ENCODE data around the gene COLEC12. TPM values are rescaled to one million over a fixed set of nuclear protein-coding genes. Genes with fewer than 3 reads are reported as not detected.

COLEC12 gene
- total RNA-seq, 3 donors from 2014 or later, result 11.7 to 57.3 (median 14.7) TPM

- H3K4me1 ChIP-seq, result no peaks in the 10 kb centered on the region
- no peak for DNase-seq (ENCODE audit: low spot score in 2 of 2)
- no peak overlapping the region for H3K4me3 ChIP-seq
- H3K9me3 ChIP-seq, result no peaks in the 10 kb centered on the region
- TF ChIP-seq POLR2A (IDR thresholded peaks at IDR 0.05), result no peak
- no peak for TF ChIP-seq POLR2AphosphoS5 (IDR thresholded peaks at IDR 0.05)
- TF ChIP-seq CTCF (IDR thresholded peaks at IDR 0.05), result no peak
- H3K27ac ChIP-seq, result no peak overlapping the region
- H3K36me3 ChIP-seq, result no peaks in the 10 kb centered on the region
- intact Hi-C loops (cut with DNase I; ENCODE audit: low total_unique reads), result no loop called here
- H3K27me3 ChIP-seq, result no peaks in the 10 kb centered on the region
These were observed 23.1 kb upstream of the COLEC12 start for GRCh38 chr18:523561-523960.

GRCh38 chr18:519019-519879 is 18.7 kb upstream of the COLEC12 start:
- intact Hi-C loops (cut with DNase I; ENCODE audit: low total_unique reads), result no loop called here
- no peaks in the 10 kb centered on the region for H3K4me1 ChIP-seq
- no peak overlapping the region for H3K4me3 ChIP-seq
- no peaks in the 10 kb centered on the region for H3K27me3 ChIP-seq
- no peak for DNase-seq (ENCODE audit: low spot score in 2 of 2)
- H3K9me3 ChIP-seq, result no peaks in the 10 kb centered on the region
- H3K36me3 ChIP-seq, result no peaks in the 10 kb centered on the region
- TF ChIP-seq CTCF (IDR thresholded peaks at IDR 0.05), result no peak
- no peak for TF ChIP-seq POLR2AphosphoS5 (IDR thresholded peaks at IDR 0.05)
- no peak for TF ChIP-seq POLR2A (IDR thresholded peaks at IDR 0.05)
- H3K27ac ChIP-seq, result peak overlapping the region; percentile 19 to 50

GRCh38 chr18:518081-518480 is 17.6 kb upstream of the COLEC12 start:
- no peak for TF ChIP-seq POLR2A (IDR thresholded peaks at IDR 0.05)
- TF ChIP-seq POLR2AphosphoS5 (IDR thresholded peaks at IDR 0.05), result no peak
- no peak for TF ChIP-seq CTCF (IDR thresholded peaks at IDR 0.05)
- H3K9me3 ChIP-seq, result no peaks in the 10 kb centered on the region
- no peak overlapping the region for H3K27ac ChIP-seq
- no peak for DNase-seq (ENCODE audit: low spot score in 2 of 2)
- H3K4me3 ChIP-seq, result no peak overlapping the region
- no peaks in the 10 kb centered on the region for H3K27me3 ChIP-seq
- intact Hi-C loops (cut with DNase I; ENCODE audit: low total_unique reads), result no loop called here
- H3K36me3 ChIP-seq, result no peaks in the 10 kb centered on the region
- H3K4me1 ChIP-seq, result no peaks in the 10 kb centered on the region

- no peak for DNase-seq (ENCODE audit: low spot score in 2 of 2)
- no peak for TF ChIP-seq CTCF (IDR thresholded peaks at IDR 0.05)
- TF ChIP-seq POLR2A (IDR thresholded peaks at IDR 0.05), result no peak
- TF ChIP-seq POLR2AphosphoS5 (IDR thresholded peaks at IDR 0.05), result no peak
- intact Hi-C loops (cut with DNase I; ENCODE audit: low total_unique reads), result no loop called here
- no peak overlapping the region for H3K4me3 ChIP-seq
- H3K27ac ChIP-seq, result no peak overlapping the region
- no peaks in the 10 kb centered on the region for H3K36me3 ChIP-seq
- H3K4me1 ChIP-seq, result no peaks in the 10 kb centered on the region
- H3K27me3 ChIP-seq, result no peaks in the 10 kb centered on the region
- H3K9me3 ChIP-seq, result no peaks in the 10 kb centered on the region
These were observed 15.3 kb upstream of the COLEC12 start for GRCh38 chr18:515838-516237.

GRCh38 chr18:515156-515815 is 14.8 kb upstream of the COLEC12 start:
- no peak for DNase-seq (ENCODE audit: low spot score in 2 of 2)
- Histone ChIP-seq H3K9me3 (no peaks in the 10 kb centered on the region), H3K4me3 (no peak overlapping the region), H3K27ac (no peak overlapping the region), H3K27me3 (no peaks in the 10 kb centered on the region), H3K36me3 (no peaks in the 10 kb centered on the region), H3K4me1 (no peaks in the 10 kb centered on the region)
- intact Hi-C loops (cut with DNase I; ENCODE audit: low total_unique reads), result no loop called here
- TF ChIP-seq POLR2AphosphoS5 (IDR thresholded peaks at IDR 0.05), result no peak
- TF ChIP-seq CTCF (IDR thresholded peaks at IDR 0.05), result no peak
- no peak for TF ChIP-seq POLR2A (IDR thresholded peaks at IDR 0.05)
